ENCODE results near the gene SHISA6. TPM values are rescaled to one million over a fixed set of nuclear protein-coding genes. Genes with fewer than 3 reads are reported as not detected.

Gene SHISA6
- total RNA-seq, 8 experiments from 2014 or later = 0.14 to 23.0 (median 7.9) TPM

DNA sequence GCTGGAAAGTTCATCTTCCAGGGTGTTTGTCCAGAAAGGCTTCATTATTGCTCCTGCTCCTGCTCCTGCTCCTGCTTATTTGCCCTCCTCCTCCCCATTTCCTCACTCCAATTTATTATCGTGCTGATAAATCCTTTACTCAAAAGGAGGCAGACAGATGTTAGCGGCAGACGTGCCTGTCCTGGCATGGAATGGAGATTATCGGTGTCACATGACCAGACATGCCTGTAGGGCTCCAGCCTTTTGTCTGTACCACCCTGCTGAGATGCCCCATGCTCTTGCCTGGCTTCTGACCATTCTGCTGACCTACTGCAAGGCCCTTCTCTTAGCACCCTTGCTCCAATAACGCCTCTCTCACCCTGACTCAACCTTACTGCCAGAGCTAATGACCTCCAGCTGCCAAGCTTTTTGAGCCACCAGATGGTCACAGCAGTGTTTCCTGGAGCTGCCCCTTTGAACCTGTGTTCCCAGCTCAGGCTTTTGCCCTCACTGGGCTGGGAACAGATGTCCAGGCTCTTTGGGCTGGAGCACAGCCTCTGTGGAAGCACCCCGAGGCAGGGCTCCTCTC is 370.1 kb downstream of the SHISA6 start:
- in situ Hi-C loops (cut with MboI; ENCODE audit: low pct_unique_long_range_greater_than_20kb in 2 of 9, low sequenced_read_pairs in 9 of 9, unreplicated experiment in 9 of 9) = loop anchor here in 1 of 9 experiments (25.0 kb wide), 1 partner anchor 374 kb away; the partner anchor contains the start of gene SHISA6
- Histone ChIP-seq H3K27ac (no peak overlapping the region), H3K4me3 (no peak overlapping the region), H3K4me1 (replicated peaks in 1 of 2) (peaks cover 6 to 10% of the 10 kb centered on the region in 2 donors)
- ATAC-seq (replicated peaks in 6 of 8) = peak in 1 of 8 experiments; percentile 46
- 7 to 69% (median 43%) methylated on average over 1 to 5 of the region's 6 CpGs; no CpG with 5 or more reads in 4 of the 10 experiments for WGBS, 10 experiments

DNA sequence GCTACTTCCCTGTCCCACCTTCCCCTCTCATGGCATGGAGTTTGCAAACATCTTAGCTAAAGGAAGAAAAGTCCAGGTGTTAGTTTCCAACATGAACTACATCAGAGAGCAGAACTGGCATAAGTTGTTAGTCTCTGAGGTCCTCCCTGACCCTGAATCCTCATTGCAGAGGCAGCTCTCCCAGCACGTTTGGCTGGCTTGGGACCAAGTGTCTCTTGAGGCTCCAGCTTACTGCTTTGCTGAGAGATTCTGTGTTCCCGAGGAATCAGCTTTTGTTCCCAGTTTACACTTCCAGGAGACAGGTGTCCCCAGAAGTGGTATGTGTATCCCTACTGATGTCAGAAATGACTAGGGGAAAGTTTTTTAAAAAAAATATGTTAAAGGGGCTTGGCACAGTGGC is 371.9 kb downstream of the SHISA6 start:
- in situ Hi-C loops (cut with MboI; ENCODE audit: low pct_unique_long_range_greater_than_20kb in 2 of 9, low sequenced_read_pairs in 9 of 9, unreplicated experiment in 9 of 9) = loop anchor here in 1 of 9 experiments (25.0 kb wide), 1 partner anchor 376 kb away; the partner anchor contains the start of gene SHISA6
- no peak for ATAC-seq (replicated peaks in 6 of 8)
- Histone ChIP-seq H3K4me1 (replicated peaks in 1 of 2) (peaks cover 5 to 10% of the 10 kb centered on the region in 2 donors), H3K4me3 (no peak overlapping the region), H3K27ac (no peak overlapping the region)
- WGBS, 10 experiments = 0 to 80% (median 80%) methylated on average over 1 to 2 of the region's 2 CpGs; no CpG with 5 or more reads in 7 of the 10 experiments
